ENCODE data around the gene NBAS.
"Not testable (repeated sequence)": the region's sequence is repeated elsewhere in the genome, so short reads cannot be mapped to it uniquely, and the experiment has no call there.

Gene NBAS

GRCh38 chr2:15299904-15300520, 261.1 kb downstream of the NBAS start:
- DNase-seq: no peak

- DNase-seq: no peak
Observed at GRCh38 chr2:15298770-15299169, 262.4 kb downstream of the NBAS start.

GRCh38 chr2:15293262-15293937, 267.7 kb downstream of the NBAS start:
- no peak for DNase-seq

GRCh38 chr2:15287447-15288184, 273.5 kb downstream of the NBAS start:
- DNase-seq: no peak

GRCh38 chr2:15284614-15285013, 276.5 kb downstream of the NBAS start:
- DNase-seq: no peak

- no peak for DNase-seq
Observed at GRCh38 chr2:15281681-15282080, 279.5 kb downstream of the NBAS start.

GRCh38 chr2:15279201-15279876, 281.8 kb downstream of the NBAS start:
- no peak for DNase-seq

- no peak for DNase-seq
Observed at GRCh38 chr2:15278296-15278695, 282.8 kb downstream of the NBAS start.

- DNase-seq: no peak
Observed at GRCh38 chr2:15275346-15275745, 285.8 kb downstream of the NBAS start.

GRCh38 chr2:15273452-15273851, 287.7 kb downstream of the NBAS start:
- no peak for DNase-seq

- DNase-seq: no peak
Observed at GRCh38 chr2:15272942-15273341, 288.2 kb downstream of the NBAS start.

GRCh38 chr2:15271941-15272542, 289.1 kb downstream of the NBAS start:
- DNase-seq: no peak

GRCh38 chr2:15271276-15271675, 289.9 kb downstream of the NBAS start:
- DNase-seq: no peak

- no peak for DNase-seq
Observed at GRCh38 chr2:15269043-15269442, 292.1 kb downstream of the NBAS start.

- DNase-seq: no peak
Observed at GRCh38 chr2:15265889-15266288, 295.2 kb downstream of the NBAS start.

- DNase-seq: no peak
Observed at GRCh38 chr2:15263976-15264685, 297.0 kb downstream of the NBAS start.

GRCh38 chr2:15262792-15263191, 298.3 kb downstream of the NBAS start:
- no peak for DNase-seq

GRCh38 chr2:15260835-15261234, 300.3 kb downstream of the NBAS start:
- DNase-seq: no peak

- DNase-seq: no peak
Observed at GRCh38 chr2:15260196-15260595, 300.9 kb downstream of the NBAS start.

GRCh38 chr2:15259356-15259756, 301.8 kb downstream of the NBAS start:
- DNase-seq: no peak

GRCh38 chr2:15258385-15258784, 302.7 kb downstream of the NBAS start:
- DNase-seq: not testable (repeated sequence)

GRCh38 chr2:15253835-15254286, 307.3 kb downstream of the NBAS start:
- DNase-seq: no peak

All from CD4-positive, alpha-beta T cell treated with Interleukin-6 for 4 hours (primary cell).